NB4 (cell line): ENCODE data around the gene ATP11C.
"Not testable (repeated sequence)": the region's sequence is repeated elsewhere in the genome, so short reads cannot be mapped to it uniquely, and the experiment has no call there.

ENCODE experiments used
- DNase-seq: peaks from one replicate; pipeline ENCODE4 v3.0.0; 2010; ENCODE audit warnings: low read depth
- H3K4me3 ChIP-seq: one replicate; pipeline ENCODE4 v1.5.1; 2011; ENCODE audit warnings: mild to moderate bottlenecking, low read depth, low read length, moderate library complexity
- MYC ChIP-seq: IDR thresholded peaks from 2 replicates; pipeline ENCODE4 v1.6.1; 2011; ENCODE audit warnings: low read depth, low read length
- POLR2A ChIP-seq: IDR thresholded peaks from 2 replicates; pipeline ENCODE4 v1.6.1; 2011; ENCODE audit warnings: mild to moderate bottlenecking; ENCODE audit not compliant: insufficient read length; ENCODE audit errors: extremely low read depth
- TF ChIP-seq, protein P1 (sequence below): IDR thresholded peaks from one replicate; pipeline ENCODE4 v1.5.1; 2012; ENCODE audit warnings: low read depth, low read length
- TF ChIP-seq, protein P2 (sequence below): IDR thresholded peaks from 2 replicates; pipeline ENCODE4 v1.6.1; 2011; ENCODE audit warnings: low read depth, low read length

The ATP11C gene

DNA sequence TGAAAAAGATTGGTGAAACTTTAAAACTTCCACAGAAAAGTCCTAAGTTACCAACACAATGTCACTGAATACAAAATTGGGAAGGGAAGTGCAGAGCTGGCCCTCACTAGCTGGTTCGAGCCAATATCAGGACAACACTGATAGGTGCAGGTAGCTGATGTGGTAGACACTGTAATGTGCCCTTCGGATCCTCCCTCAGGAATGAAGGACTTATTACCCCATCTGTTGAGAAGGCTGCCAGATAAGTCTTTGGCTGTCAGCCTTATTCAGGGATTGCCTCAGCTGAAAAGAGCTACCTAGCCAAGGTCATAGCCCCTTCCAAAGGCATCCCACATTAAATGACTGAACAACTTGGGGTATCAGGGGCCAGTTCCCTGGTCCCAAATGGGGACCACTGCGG is 230.2 kb downstream of the ATP11C start:
- DNase-seq: no peak
- H3K4me3 ChIP-seq: no peak overlapping the region
- TF ChIP-seq MYC: no peak
- TF ChIP-seq, protein P1, sequence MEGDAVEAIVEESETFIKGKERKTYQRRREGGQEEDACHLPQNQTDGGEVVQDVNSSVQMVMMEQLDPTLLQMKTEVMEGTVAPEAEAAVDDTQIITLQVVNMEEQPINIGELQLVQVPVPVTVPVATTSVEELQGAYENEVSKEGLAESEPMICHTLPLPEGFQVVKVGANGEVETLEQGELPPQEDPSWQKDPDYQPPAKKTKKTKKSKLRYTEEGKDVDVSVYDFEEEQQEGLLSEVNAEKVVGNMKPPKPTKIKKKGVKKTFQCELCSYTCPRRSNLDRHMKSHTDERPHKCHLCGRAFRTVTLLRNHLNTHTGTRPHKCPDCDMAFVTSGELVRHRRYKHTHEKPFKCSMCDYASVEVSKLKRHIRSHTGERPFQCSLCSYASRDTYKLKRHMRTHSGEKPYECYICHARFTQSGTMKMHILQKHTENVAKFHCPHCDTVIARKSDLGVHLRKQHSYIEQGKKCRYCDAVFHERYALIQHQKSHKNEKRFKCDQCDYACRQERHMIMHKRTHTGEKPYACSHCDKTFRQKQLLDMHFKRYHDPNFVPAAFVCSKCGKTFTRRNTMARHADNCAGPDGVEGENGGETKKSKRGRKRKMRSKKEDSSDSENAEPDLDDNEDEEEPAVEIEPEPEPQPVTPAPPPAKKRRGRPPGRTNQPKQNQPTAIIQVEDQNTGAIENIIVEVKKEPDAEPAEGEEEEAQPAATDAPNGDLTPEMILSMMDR: no peak
- TF ChIP-seq, protein P2, sequence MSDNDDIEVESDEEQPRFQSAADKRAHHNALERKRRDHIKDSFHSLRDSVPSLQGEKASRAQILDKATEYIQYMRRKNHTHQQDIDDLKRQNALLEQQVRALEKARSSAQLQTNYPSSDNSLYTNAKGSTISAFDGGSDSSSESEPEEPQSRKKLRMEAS: no peak
- no peak for TF ChIP-seq POLR2A

DNA sequence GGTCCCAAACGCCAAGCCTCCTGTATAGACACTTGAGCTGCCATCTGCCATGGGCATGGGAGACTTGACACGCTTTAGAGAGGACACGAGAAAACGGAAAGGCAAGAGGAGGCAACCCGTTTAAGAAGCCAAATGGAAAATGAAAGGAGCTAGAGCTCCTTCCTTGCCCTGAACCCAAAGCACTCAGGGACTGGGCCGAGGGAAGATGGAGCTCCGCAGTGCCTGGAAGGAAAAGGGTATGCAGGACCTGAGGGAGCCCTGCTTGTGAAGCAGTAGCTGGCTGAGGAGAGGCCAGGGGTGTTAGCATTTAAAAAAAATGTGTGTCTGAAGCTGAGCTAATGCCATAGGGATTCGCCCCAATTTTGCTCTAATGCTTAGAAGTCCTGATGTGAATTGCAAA is 239.9 kb downstream of the ATP11C start:
- no peak for DNase-seq
- no peak overlapping the region for H3K4me3 ChIP-seq
- no peak for TF ChIP-seq MYC
- TF ChIP-seq POLR2A: no peak
- TF ChIP-seq, protein P2: no peak

DNA sequence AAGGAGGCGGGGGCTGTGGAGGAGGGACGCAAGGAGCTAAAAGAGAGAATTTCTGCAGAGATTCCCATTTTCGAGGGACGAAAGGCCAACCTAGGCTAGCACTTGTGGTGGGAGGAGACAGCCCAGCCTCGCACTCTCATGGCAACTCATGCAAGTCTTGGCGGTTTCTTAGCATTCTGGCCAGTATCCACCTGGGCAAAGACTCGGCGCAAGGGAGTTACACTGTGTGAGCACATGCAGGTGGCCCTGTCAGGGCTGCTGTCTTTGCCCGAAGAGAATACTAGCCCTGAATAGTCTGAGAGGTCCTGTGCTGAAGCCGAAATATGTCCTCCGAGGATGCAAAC is 240.4 kb downstream of the ATP11C start:
- TF ChIP-seq, protein P2: no peak
- TF ChIP-seq POLR2A: no peak
- TF ChIP-seq, protein P1: no peak
- no peak for TF ChIP-seq MYC
- H3K4me3 ChIP-seq: no peak overlapping the region
- DNase-seq: no peak

DNA sequence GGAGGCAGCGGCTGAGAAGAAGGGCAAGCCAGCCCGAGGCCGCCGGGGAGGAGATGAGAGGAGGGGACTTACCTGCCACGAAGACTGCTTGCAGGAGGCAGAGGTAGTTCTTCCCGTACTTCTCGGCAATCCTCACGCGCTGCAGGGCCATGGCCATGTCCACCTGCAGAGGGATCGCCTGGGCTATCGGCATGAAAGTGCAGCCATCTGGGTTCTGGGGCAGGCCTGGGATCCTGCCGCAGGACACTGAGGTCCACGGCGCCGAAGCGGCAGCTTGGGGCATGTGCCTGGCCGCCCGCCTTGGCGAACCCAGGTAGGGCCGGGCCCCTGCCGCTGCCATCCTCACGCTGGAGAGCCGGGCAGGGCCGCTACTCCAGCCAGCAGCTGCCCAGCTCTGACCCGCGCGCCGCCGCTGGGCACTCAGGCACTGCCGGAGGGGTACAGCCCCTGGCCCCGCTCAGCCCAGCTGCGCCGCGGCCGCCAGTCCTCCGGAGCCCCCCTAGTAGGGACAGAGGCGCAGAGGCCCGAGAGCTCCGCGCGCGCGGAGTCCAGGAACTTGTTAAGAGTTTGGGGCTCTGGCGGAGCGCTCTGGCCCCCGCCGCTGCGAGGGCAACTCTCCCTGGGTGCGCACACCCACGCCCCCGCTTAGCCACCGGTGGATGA is 240.9 kb downstream of the ATP11C start:
- no peak for DNase-seq
- H3K4me3 ChIP-seq: no peak overlapping the region
- TF ChIP-seq, protein P2: no peak
- TF ChIP-seq POLR2A: no peak
- no peak for TF ChIP-seq MYC
- TF ChIP-seq, protein P1: no peak

DNA sequence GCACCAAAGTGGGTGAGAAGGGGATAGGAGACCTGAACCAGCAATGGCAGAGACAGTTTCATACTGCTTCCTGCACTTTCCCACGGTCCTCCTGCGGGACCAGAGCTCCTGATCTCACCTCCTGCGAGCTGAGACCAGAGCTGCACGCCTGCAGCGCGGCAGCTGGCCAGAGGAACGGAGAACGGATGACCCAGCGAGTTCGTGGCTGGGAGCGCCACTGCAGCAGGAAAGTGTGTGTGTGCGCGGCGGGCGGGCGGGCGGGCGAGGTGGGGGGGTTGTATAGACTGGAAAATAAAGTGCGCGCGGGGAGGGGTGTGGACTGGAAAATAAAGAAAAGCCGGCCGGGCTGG is 241.4 kb downstream of the ATP11C start:
- no peak for DNase-seq
- no peak overlapping the region for H3K4me3 ChIP-seq
- TF ChIP-seq MYC (no peak), POLR2A (no peak)
- TF ChIP-seq, protein P2: no peak
- TF ChIP-seq, protein P1: no peak

DNA sequence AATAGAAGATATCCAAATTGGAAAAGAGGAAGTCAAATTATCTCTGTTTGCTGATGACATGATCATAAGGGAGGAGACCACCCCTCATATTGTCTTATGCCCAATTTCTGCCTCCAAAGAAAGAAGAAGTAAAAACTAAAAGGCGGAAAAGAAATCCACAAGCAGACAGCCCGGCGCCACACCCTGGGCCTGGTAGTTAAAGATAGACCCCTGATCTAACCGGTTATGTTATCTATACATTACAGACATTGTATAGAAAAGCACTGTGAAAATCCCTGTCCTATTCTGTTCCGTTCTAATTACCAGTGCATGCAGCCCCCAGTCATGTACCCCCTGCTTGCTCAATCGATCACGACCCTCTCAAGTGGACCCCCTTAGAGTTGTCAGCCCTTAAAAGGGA is 247.7 kb downstream of the ATP11C start:
- DNase-seq: not testable (repeated sequence)

DNA sequence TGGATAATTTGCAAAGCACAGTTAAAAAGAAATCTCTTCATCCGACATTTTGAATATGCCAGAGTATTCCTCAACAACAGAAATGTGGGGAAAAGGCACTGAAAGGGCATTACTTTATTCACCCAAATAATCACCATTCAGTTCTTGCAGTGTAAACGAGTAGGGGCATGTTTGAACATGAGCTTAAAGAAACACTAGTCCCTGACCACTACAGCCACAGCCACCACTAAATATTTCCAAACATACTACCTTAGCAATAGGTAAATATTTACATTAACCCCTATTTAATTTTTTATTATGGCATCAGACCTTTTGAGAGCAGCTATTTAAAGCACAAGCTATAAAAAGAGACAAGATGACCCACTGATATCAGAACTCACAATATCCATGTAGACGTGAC is 252.5 kb downstream of the ATP11C start:
- no peak overlapping the region for H3K4me3 ChIP-seq
- DNase-seq: no peak
- TF ChIP-seq, protein P1: no peak
- TF ChIP-seq POLR2A (no peak), MYC (no peak)
- TF ChIP-seq, protein P2: no peak

More for the DNA sequence above, 247.7 kb downstream of the ATP11C start:
- not testable (repeated sequence) for H3K4me3 ChIP-seq
